Mesendoderm (in vitro differentiated cells): ENCODE results near the gene OR9A4.

ENCODE experiments used
- DNase-seq: peaks from one replicate; pipeline ENCODE4 v3.0.0; 2013
- H2AK5ac ChIP-seq: 2 replicates; pipeline ENCODE4 v1.6.1; 2013; ENCODE audit warnings: low read length, inconsistent platforms
- H2BK120ac ChIP-seq: 2 replicates; pipeline ENCODE4 v1.6.1; 2013; ENCODE audit warnings: low read depth, mild to moderate bottlenecking, low read length, moderate library complexity, mixed read lengths
- H2BK15ac ChIP-seq: replicated peaks from 2 replicates; pipeline ENCODE4 v1.6.1; 2013; ENCODE audit warnings: low read depth, mild to moderate bottlenecking, moderate library complexity
- H2BK5ac ChIP-seq: 2 replicates; pipeline ENCODE4 v1.6.1; 2013; ENCODE audit warnings: low read length, inconsistent platforms
- H3K18ac ChIP-seq: 2 replicates; pipeline ENCODE4 v1.6.1; 2013; ENCODE audit warnings: mild to moderate bottlenecking, low read length, mixed read lengths
- H3K23ac ChIP-seq: one replicate; pipeline ENCODE4 v1.6.1; 2013; ENCODE audit warnings: low read length
- H3K27ac ChIP-seq: 2 replicates; pipeline ENCODE4 v1.5.1; 2013; ENCODE audit warnings: low read depth, mild to moderate bottlenecking, inconsistent platforms, low read length, moderate library complexity
- H3K27me3 ChIP-seq: 2 replicates; pipeline ENCODE4 v1.6.1; 2013; ENCODE audit warnings: low read length, control low read depth, mild to moderate bottlenecking, inconsistent platforms; ENCODE audit not compliant: insufficient read depth, poor library complexity
- H3K36me3 ChIP-seq: 2 replicates; pipeline ENCODE4 v1.6.1; 2013; ENCODE audit warnings: low read length, inconsistent platforms; ENCODE audit not compliant: control insufficient read depth, insufficient read depth
- H3K4ac ChIP-seq: one replicate; pipeline ENCODE4 v1.6.1; 2013; ENCODE audit warnings: low read depth, mild to moderate bottlenecking, low read length, moderate library complexity
- H3K4me1 ChIP-seq: 2 replicates; pipeline ENCODE4 v1.6.1; 2013; ENCODE audit warnings: low read depth, low read length, inconsistent platforms; ENCODE audit not compliant: control insufficient read depth
- H3K4me2 ChIP-seq: 2 replicates; pipeline ENCODE4 v1.6.1; 2013; ENCODE audit warnings: low read length
- H3K4me3 ChIP-seq: 2 replicates; pipeline ENCODE4 v1.5.1; 2013; ENCODE audit warnings: mild to moderate bottlenecking, low read length
- H3K56ac ChIP-seq: one replicate; pipeline ENCODE4 v1.6.1; 2013; ENCODE audit warnings: low read length
- H3K79me1 ChIP-seq: 2 replicates; pipeline ENCODE4 v1.6.1; 2013; ENCODE audit warnings: low read length, inconsistent platforms
- H3K79me2 ChIP-seq: 2 replicates; pipeline ENCODE4 v1.6.1; 2013; ENCODE audit warnings: mild to moderate bottlenecking, low read length; ENCODE audit not compliant: control insufficient read depth, insufficient read depth
- H3K9ac ChIP-seq: 2 replicates; pipeline ENCODE4 v1.6.1; 2013; ENCODE audit warnings: low read length, inconsistent platforms
- H4K5ac ChIP-seq: one replicate; pipeline ENCODE4 v1.6.1; 2013; ENCODE audit warnings: low read length
- H4K8ac ChIP-seq: one replicate; pipeline ENCODE4 v1.6.1; 2013; ENCODE audit warnings: low read depth, mild to moderate bottlenecking, control low read depth, low read length, moderate library complexity
- WGBS: extraction: QIAGEN DNeasy Blood & Tissue Kit; methylation state at CpG from one replicate; pipeline ENCODE4 v1.1.7; 2013; ENCODE audit warnings: low lambda C conversion rate, missing lambda C conversion rate; ENCODE audit not compliant: insufficient coverage; ENCODE audit errors: extremely low coverage; 5-methylcytosine and 5-hydroxymethylcytosine counted together

The OR9A4 gene

GRCh38 chr7:141930211-141930610 lies 14.0 kb downstream of the OR9A4 start:
- H3K4me1 ChIP-seq, result no peaks in the 10 kb centered on the region

GRCh38 chr7:141941075-141941474 lies 24.9 kb downstream of the OR9A4 start:
- no peak overlapping the region for H3K9ac ChIP-seq
- H2BK5ac ChIP-seq, result no peak overlapping the region
- H3K79me2 ChIP-seq, result no peaks in the 10 kb centered on the region
- H3K4me2 ChIP-seq, result no peak overlapping the region
- WGBS, result no CpG with 5 or more reads among the region's 3 CpGs
- no peak overlapping the region for H3K23ac ChIP-seq
- no peak for DNase-seq
- H3K79me1 ChIP-seq, result no peaks in the 10 kb centered on the region
- H3K4ac ChIP-seq, result no peak overlapping the region
- no peak overlapping the region for H2AK5ac ChIP-seq
- H3K4me1 ChIP-seq, result no peaks in the 10 kb centered on the region
- H4K5ac ChIP-seq, result no peak overlapping the region
- H3K27me3 ChIP-seq, result no peaks in the 10 kb centered on the region
- no peaks in the 10 kb centered on the region for H3K36me3 ChIP-seq
- H3K4me3 ChIP-seq, result no peak overlapping the region
- no peak overlapping the region for H3K56ac ChIP-seq
- H3K27ac ChIP-seq, result no peak overlapping the region
- no peak overlapping the region for H2BK15ac ChIP-seq
- H3K18ac ChIP-seq, result no peak overlapping the region
- no peak overlapping the region for H2BK120ac ChIP-seq
- H4K8ac ChIP-seq, result no peak overlapping the region

More at GRCh38 chr7:141930211-141930610, 14.0 kb downstream of the OR9A4 start:
- DNase-seq, result no peak
- H3K27me3 ChIP-seq, result no peaks in the 10 kb centered on the region
- H3K23ac ChIP-seq, result no peak overlapping the region
- H2BK15ac ChIP-seq, result no peak overlapping the region
- no peak overlapping the region for H3K4ac ChIP-seq
- no peak overlapping the region for H2BK120ac ChIP-seq
- no peaks in the 10 kb centered on the region for H3K79me1 ChIP-seq
- no peak overlapping the region for H3K27ac ChIP-seq
- WGBS, result no CpG with 5 or more reads among the region's 5 CpGs
- no peak overlapping the region for H3K9ac ChIP-seq
- no peaks in the 10 kb centered on the region for H3K36me3 ChIP-seq
- H2BK5ac ChIP-seq, result no peak overlapping the region
- no peak overlapping the region for H4K5ac ChIP-seq
- H4K8ac ChIP-seq, result no peak overlapping the region
- no peaks in the 10 kb centered on the region for H3K79me2 ChIP-seq
- no peak overlapping the region for H2AK5ac ChIP-seq
- H3K56ac ChIP-seq, result no peak overlapping the region
- H3K4me3 ChIP-seq, result no peak overlapping the region
- H3K4me2 ChIP-seq, result no peak overlapping the region
- H3K18ac ChIP-seq, result peak overlapping the region; percentile 15

- Histone ChIP-seq H3K27me3 (no peaks in the 10 kb centered on the region), H3K56ac (no peak overlapping the region), H4K8ac (no peak overlapping the region), H2BK5ac (no peak overlapping the region), H3K4ac (no peak overlapping the region), H2BK15ac (no peak overlapping the region), H3K79me2 (no peaks in the 10 kb centered on the region), H3K27ac (no peak overlapping the region), H4K5ac (no peak overlapping the region), H3K18ac (no peak overlapping the region), H3K79me1 (no peaks in the 10 kb centered on the region), H2AK5ac (no peak overlapping the region), H3K36me3 (no peaks in the 10 kb centered on the region), H3K4me1 (no peaks in the 10 kb centered on the region), H2BK120ac (no peak overlapping the region), H3K23ac (no peak overlapping the region), H3K9ac (no peak overlapping the region), H3K4me3 (no peak overlapping the region), H3K4me2 (no peak overlapping the region)
- DNase-seq, result no peak
- WGBS, result no CpG with 5 or more reads among the region's 1 CpG
Observed at GRCh38 chr7:141943846-141944245, 27.6 kb downstream of the OR9A4 start.

- no peak overlapping the region for H3K56ac ChIP-seq
Observed at GRCh38 chr7:141944811-141945210, 28.6 kb downstream of the OR9A4 start.

GRCh38 chr7:141945356-141945755 lies 29.2 kb downstream of the OR9A4 start:
- Histone ChIP-seq H3K18ac (no peak overlapping the region), H2BK15ac (no peak overlapping the region), H3K23ac (no peak overlapping the region), H3K4me3 (no peak overlapping the region), H4K8ac (no peak overlapping the region), H3K9ac (no peak overlapping the region), H2AK5ac (no peak overlapping the region), H3K4ac (no peak overlapping the region), H4K5ac (no peak overlapping the region), H2BK5ac (no peak overlapping the region), H3K79me1 (no peaks in the 10 kb centered on the region), H3K4me2 (no peak overlapping the region), H3K27me3 (no peaks in the 10 kb centered on the region), H3K79me2 (no peaks in the 10 kb centered on the region), H2BK120ac (no peak overlapping the region), H3K36me3 (no peaks in the 10 kb centered on the region), H3K56ac (no peak overlapping the region), H3K4me1 (no peaks in the 10 kb centered on the region), H3K27ac (no peak overlapping the region)
- no CpG with 5 or more reads among the region's 3 CpGs for WGBS
- DNase-seq, result no peak

More at GRCh38 chr7:141944811-141945210, 28.6 kb downstream of the OR9A4 start:
- no peak overlapping the region for H3K23ac ChIP-seq
- H3K18ac ChIP-seq, result no peak overlapping the region
- no peak overlapping the region for H3K27ac ChIP-seq
- H3K4me1 ChIP-seq, result no peaks in the 10 kb centered on the region
- H3K4ac ChIP-seq, result no peak overlapping the region
- H4K5ac ChIP-seq, result no peak overlapping the region
- no peak overlapping the region for H2BK120ac ChIP-seq
- no peaks in the 10 kb centered on the region for H3K79me2 ChIP-seq
- H2BK5ac ChIP-seq, result no peak overlapping the region
- WGBS, result no CpG with 5 or more reads among the region's 3 CpGs
- no peaks in the 10 kb centered on the region for H3K79me1 ChIP-seq
- H2AK5ac ChIP-seq, result no peak overlapping the region
- no peak overlapping the region for H4K8ac ChIP-seq
- H3K27me3 ChIP-seq, result no peaks in the 10 kb centered on the region
- no peak overlapping the region for H3K4me3 ChIP-seq
- no peaks in the 10 kb centered on the region for H3K36me3 ChIP-seq
- no peak overlapping the region for H3K4me2 ChIP-seq
- H3K9ac ChIP-seq, result no peak overlapping the region
- H2BK15ac ChIP-seq, result no peak overlapping the region
- DNase-seq, result no peak

GRCh38 chr7:141946796-141947195 lies 30.6 kb downstream of the OR9A4 start, which contains the start of gene CLEC5A:
CLEC5A (minus strand) TSS chr7:141946974; CDS start chr7:141946292, 682 bp downstream.
- Histone ChIP-seq H3K36me3 (no peaks in the 10 kb centered on the region), H4K8ac (no peak within 1 kb of the TSS), H3K79me1 (no peaks in the 10 kb centered on the region), H2BK15ac (no peak within 1 kb of the TSS), H3K4me2 (no peak within 1 kb of the TSS), H3K4me3 (no peak within 1 kb of the TSS), H2BK5ac (no peak within 1 kb of the TSS), H3K9ac (no peak within 1 kb of the TSS), H3K27ac (no peak within 1 kb of the TSS), H3K18ac (no peak within 1 kb of the TSS), H2AK5ac (no peak within 1 kb of the TSS), H3K4ac (no peak within 1 kb of the TSS), H3K27me3 (no peaks in the 10 kb centered on the region), H2BK120ac (no peak within 1 kb of the TSS), H4K5ac (no peak within 1 kb of the TSS), H3K56ac (no peak within 1 kb of the TSS), H3K79me2 (no peaks in the 10 kb centered on the region), H3K23ac (no peak within 1 kb of the TSS), H3K4me1 (no peaks in the 10 kb centered on the region)
- DNase-seq, result no peak
- no CpG with 5 or more reads among the region's 3 CpGs for WGBS
